H9 (cell line): ENCODE measurements around the gene PC. TPM values are rescaled to one million over a fixed set of nuclear protein-coding genes. Genes with fewer than 3 reads are reported as not detected.
A peak's percentile ranks its signal among the peaks of the same experiment; 100 is the strongest.
"Not testable (repeated sequence)": the region's sequence is repeated elsewhere in the genome, so short reads cannot be mapped to it uniquely, and the experiment has no call there.

ENCODE experiments used
- DNase-seq: peaks from one replicate; pipeline ENCODE4 v3.0.0-alpha.2; 2017
- H2AFZ ChIP-seq: one replicate; pipeline ENCODE4 v1.6.1; 2013; ENCODE audit warnings: mild to moderate bottlenecking, low read length, control low read depth, moderate library complexity
- H2AK5ac ChIP-seq: 2 replicates; pipeline ENCODE4 v1.6.1; 2013; ENCODE audit warnings: low read length, control low read depth, mixed read lengths; ENCODE audit not compliant: insufficient read length
- H2BK120ac ChIP-seq: one replicate; pipeline ENCODE4 v1.6.1; 2013; ENCODE audit warnings: low read depth, mild to moderate bottlenecking, low read length, control low read depth, inconsistent platforms; ENCODE audit not compliant: poor library complexity, severe bottlenecking
- H2BK12ac ChIP-seq: 2 replicates; pipeline ENCODE4 v1.6.1; 2013; ENCODE audit warnings: low read length, control low read depth, mixed read lengths, low read depth; ENCODE audit not compliant: insufficient read length
- H2BK15ac ChIP-seq: 2 replicates; pipeline ENCODE4 v1.6.1; 2013; ENCODE audit warnings: low read depth, low read length, control low read depth
- H2BK20ac ChIP-seq: one replicate; pipeline ENCODE4 v1.6.1; 2013; ENCODE audit warnings: low read depth, mild to moderate bottlenecking, low read length, control low read depth, inconsistent platforms; ENCODE audit not compliant: poor library complexity, severe bottlenecking
- H2BK5ac ChIP-seq: 2 replicates; pipeline ENCODE4 v1.6.1; 2013; ENCODE audit warnings: low read length, control low read depth, mixed read lengths; ENCODE audit not compliant: insufficient read length
- H3K14ac ChIP-seq: 2 replicates; pipeline ENCODE4 v1.6.1; 2013; ENCODE audit warnings: low read length, control low read depth; ENCODE audit not compliant: insufficient read depth
- H3K18ac ChIP-seq: 2 replicates; pipeline ENCODE4 v1.6.1; 2013; ENCODE audit warnings: low read depth, mild to moderate bottlenecking, mixed read lengths, low read length, control low read depth; ENCODE audit not compliant: insufficient read length
- H3K23ac ChIP-seq: 2 replicates; pipeline ENCODE4 v1.6.1; 2013; ENCODE audit warnings: low read length, control low read depth, mixed read lengths, low read depth; ENCODE audit not compliant: insufficient read length
- H3K23me2 ChIP-seq: 2 replicates; pipeline ENCODE4 v1.6.1; 2013; ENCODE audit warnings: low read depth, mild to moderate bottlenecking, mixed read lengths, low read length, control low read depth; ENCODE audit not compliant: insufficient read length, poor library complexity, severe bottlenecking
- H3K27ac ChIP-seq: 2 replicates; pipeline ENCODE4 v1.5.1; 2013; ENCODE audit warnings: low read length, control low read depth, mixed read lengths, low read depth; ENCODE audit not compliant: insufficient read length
- H3K27me3 ChIP-seq: 2 replicates; pipeline ENCODE4 v1.6.1; 2013; ENCODE audit warnings: low read length, control low read depth, inconsistent platforms; ENCODE audit not compliant: insufficient read depth
- H3K4ac ChIP-seq: 2 replicates; pipeline ENCODE4 v1.6.1; 2013; ENCODE audit warnings: low read depth, mild to moderate bottlenecking, control low read depth, inconsistent platforms, low read length, moderate library complexity
- H3K4me1 ChIP-seq: 2 replicates; pipeline ENCODE4 v1.6.1; 2013; ENCODE audit warnings: low read length, control low read depth, inconsistent platforms; ENCODE audit not compliant: insufficient read depth
- H3K4me2 ChIP-seq: 2 replicates; pipeline ENCODE4 v1.6.1; 2013; ENCODE audit warnings: low read length, control low read depth, mixed read lengths; ENCODE audit not compliant: insufficient read length, insufficient read depth
- H3K56ac ChIP-seq: 2 replicates; pipeline ENCODE4 v1.6.1; 2013; ENCODE audit warnings: low read depth, mild to moderate bottlenecking, mixed read lengths, low read length, control low read depth; ENCODE audit not compliant: insufficient read length
- H3K79me1 ChIP-seq: 2 replicates; pipeline ENCODE4 v1.6.1; 2013; ENCODE audit warnings: low read depth, mild to moderate bottlenecking, moderate library complexity, low read length, control low read depth, inconsistent platforms; ENCODE audit not compliant: insufficient read depth, poor library complexity, severe bottlenecking
- H3K79me2 ChIP-seq: 2 replicates; pipeline ENCODE4 v1.6.1; 2013; ENCODE audit warnings: low read length, control low read depth, inconsistent platforms; ENCODE audit not compliant: insufficient read depth
- H3K9ac ChIP-seq: 2 replicates; pipeline ENCODE4 v1.6.1; 2013; ENCODE audit warnings: low read length, control low read depth, mixed read lengths; ENCODE audit not compliant: insufficient read length; ENCODE audit errors: extremely low read depth
- H3K9me3 ChIP-seq: one replicate; pipeline ENCODE4 v1.6.1; 2013; ENCODE audit warnings: low read depth, low read length, inconsistent platforms; ENCODE audit not compliant: control insufficient read depth
- H3T11ph ChIP-seq: one replicate; pipeline ENCODE4 v1.6.1; 2013; ENCODE audit warnings: mild to moderate bottlenecking, low read length, control low read depth, inconsistent platforms
- H4K20me1 ChIP-seq: one replicate; pipeline ENCODE4 v1.6.1; 2013; ENCODE audit not compliant: control insufficient read depth, insufficient read length, insufficient read depth
- H4K5ac ChIP-seq: 2 replicates; pipeline ENCODE4 v1.6.1; 2013; ENCODE audit warnings: low read depth, mild to moderate bottlenecking, mixed read lengths, low read length, control low read depth; ENCODE audit not compliant: insufficient read length
- H4K8ac ChIP-seq: replicated peaks from 2 replicates; pipeline ENCODE4 v1.6.1; 2013; ENCODE audit warnings: low read length, control low read depth, mixed read lengths, low read depth; ENCODE audit not compliant: insufficient read length
- H4K91ac ChIP-seq: 2 replicates; pipeline ENCODE4 v1.6.1; 2013; ENCODE audit warnings: low read depth, mild to moderate bottlenecking, moderate library complexity, mixed read lengths, low read length, control low read depth; ENCODE audit not compliant: insufficient read length
- H3K27ac Mint-ChIP-seq, 3 experiments: 2 replicates in 2 of 3; 3 replicates in 1 of 3; pipeline ENCODE4 v1.8.0; 2020 to 2021; ENCODE audit warnings: mixed read lengths in 3 of 3, mild to moderate bottlenecking in 1 of 3, moderate library complexity in 1 of 3
- H3K27me3 Mint-ChIP-seq: 2 replicates; pipeline ENCODE4 v1.8.0; 2021; ENCODE audit warnings: low read depth, mild to moderate bottlenecking, moderate library complexity, mixed read lengths
- H3K36me3 Mint-ChIP-seq, 3 experiments: 2 replicates in 2 of 3; 3 replicates in 1 of 3; pipeline ENCODE4 v1.8.0; 2020 to 2021; ENCODE audit warnings: low read depth in 3 of 3, mixed read lengths in 3 of 3; ENCODE audit not compliant: insufficient read depth in 1 of 3
- H3K4me1 Mint-ChIP-seq, 2 experiments: 2 replicates each; pipeline ENCODE4 v1.8.0; 2020; ENCODE audit warnings: mixed read lengths in 2 of 2
- H3K4me3 Mint-ChIP-seq, 2 experiments: 2 replicates in 1 of 2; 3 replicates in 1 of 2; pipeline ENCODE4 v1.8.0; 2020 to 2021; ENCODE audit warnings: mild to moderate bottlenecking in 2 of 2, mixed read lengths in 2 of 2, moderate library complexity in 1 of 2
- H3K9me3 Mint-ChIP-seq, 2 experiments: 2 replicates in 1 of 2; 3 replicates in 1 of 2; pipeline ENCODE4 v1.8.0; 2020; ENCODE audit warnings: mild to moderate bottlenecking in 2 of 2, mixed read lengths in 2 of 2, moderate library complexity in 1 of 2
- CTCF ChIP-seq: fragments of 200-600 bp; sonication (generic); conservative IDR thresholded peaks from 3 replicates; pipeline ENCODE4 v1.8.0; 2021; ENCODE audit warnings: antibody characterized with exemption, mild to moderate bottlenecking
- WGBS: extraction: QIAGEN DNeasy Blood & Tissue Kit; methylation state at CpG from one replicate; pipeline ENCODE4 v1.1.7; 2013; ENCODE audit warnings: missing lambda C conversion rate, low lambda C conversion rate, mixed read lengths; ENCODE audit not compliant: insufficient read length; ENCODE audit errors: extremely low coverage; 5-methylcytosine and 5-hydroxymethylcytosine counted together
- total RNA-seq: library from RNA; stranded (reverse); gene quantifications from 2 replicates; pipeline ENCODE4 v1.2.1, GENCODE V29; 2021

The PC gene
- total RNA-seq, 1 experiment from 2014 or later: 32.6 TPM

- H3K9me3 Mint-ChIP-seq: no peaks in the 10 kb centered on the region; a peak in 1 of 5 replicates
- DNase-seq: peak; percentile 78
- no peak overlapping the region for H2AK5ac ChIP-seq
- no peak overlapping the region for H4K91ac ChIP-seq
- H3K4me3 Mint-ChIP-seq: 0 out of 5 replicates have a peak overlapping the region, but pooled peaks of 1 of the 2 experiments have one; percentile 3
- H2AFZ ChIP-seq: no peak overlapping the region
- no peaks in the 10 kb centered on the region for H3K27me3 ChIP-seq
- H4K5ac ChIP-seq: peak overlapping the region; percentile 25
- H4K8ac ChIP-seq: peak overlapping the region; percentile 25
- no peaks in the 10 kb centered on the region; the same call in none of the 2 replicates for H3K27me3 Mint-ChIP-seq
- no peaks in the 10 kb centered on the region for H3K79me1 ChIP-seq
- no peak overlapping the region for H3K9ac ChIP-seq
- peaks cover 0 to 4% (median 0%) of the 10 kb centered on the region in 3 experiments; a peak in 3 of 7 replicates for H3K36me3 Mint-ChIP-seq
- no peak overlapping the region for H3K56ac ChIP-seq
- H3K4me2 ChIP-seq: peak overlapping the region; percentile 3
- H3K14ac ChIP-seq: 0 out of 2 replicates have a peak overlapping the region, but pooled peaks have one; percentile 7
- H2BK20ac ChIP-seq: no peak overlapping the region
- peak overlapping the region; percentile 31 for H3K18ac ChIP-seq
- H3K23ac ChIP-seq: no peak overlapping the region
- TF ChIP-seq CTCF: no peak
- H3K4me1 ChIP-seq: peaks cover 2% of the 10 kb centered on the region; the same call in 1 of the 2 replicates
- H2BK12ac ChIP-seq: no peak overlapping the region
- H3K4ac ChIP-seq: no peak overlapping the region
- no CpG with 5 or more reads among the region's 14 CpGs for WGBS
- H3K9me3 ChIP-seq: no peaks in the 10 kb centered on the region
- peaks cover 26 to 37% of the 10 kb centered on the region in 2 experiments for H3K4me1 Mint-ChIP-seq
- no peaks in the 10 kb centered on the region for H3K79me2 ChIP-seq
- H2BK120ac ChIP-seq: no peak overlapping the region
- H3K27ac Mint-ChIP-seq: peak overlapping the region in 2 of 3 experiments; percentile 34 to 87; a peak in 5 of 7 replicates
- no peak overlapping the region for H3T11ph ChIP-seq
- H4K20me1 ChIP-seq: no peaks in the 10 kb centered on the region
- no peak overlapping the region for H2BK5ac ChIP-seq
- no peaks in the 10 kb centered on the region for H3K23me2 ChIP-seq
- no peak overlapping the region for H2BK15ac ChIP-seq
- H3K27ac ChIP-seq: no peak overlapping the region
Observed at GRCh38 chr11:67006029-67006884, 48.1 kb upstream of the PC start.

GRCh38 chr11:67005200-67005599 lies 47.0 kb upstream of the PC start:
- H3K14ac ChIP-seq, H4K91ac ChIP-seq, H3K27me3 Mint-ChIP-seq, H3K79me2 ChIP-seq, H3K4ac ChIP-seq, H3K9ac ChIP-seq, H2AK5ac ChIP-seq, H3K9me3 ChIP-seq, H3K27ac Mint-ChIP-seq, H3K27ac ChIP-seq, DNase-seq, H3K18ac ChIP-seq, H3K4me2 ChIP-seq, H4K8ac ChIP-seq, H2BK15ac ChIP-seq, H3K23ac ChIP-seq, H3T11ph ChIP-seq, H3K36me3 Mint-ChIP-seq, H2BK20ac ChIP-seq, H2BK12ac ChIP-seq, H3K56ac ChIP-seq, H3K27me3 ChIP-seq, H2BK5ac ChIP-seq, H3K9me3 Mint-ChIP-seq, H3K4me1 ChIP-seq, H4K20me1 ChIP-seq, H2AFZ ChIP-seq, H3K4me3 Mint-ChIP-seq, H3K23me2 ChIP-seq, H2BK120ac ChIP-seq, H3K79me1 ChIP-seq, H4K5ac ChIP-seq: not testable (repeated sequence)
- WGBS: no CpG with 5 or more reads among the region's 8 CpGs
- peaks cover 31 to 40% of the 10 kb centered on the region in 2 experiments for H3K4me1 Mint-ChIP-seq
